Sciatic nerve (tissue), 2 donors: ENCODE results near the gene CACNG5. TPM values are rescaled to one million over a fixed set of nuclear protein-coding genes. Genes with fewer than 3 reads are reported as not detected.
"Not testable (repeated sequence)": the region's sequence is repeated elsewhere in the genome, so short reads cannot be mapped to it uniquely, and the experiment has no call there.

Experiments
- ATAC-seq: fragments of 200-7000 bp; cut with Tn5 transposase; one replicate; pipeline ENCODE4 v1.9.1; 2020; ENCODE audit warnings: mild to moderate bottlenecking, moderate library complexity
- DNase-seq: peaks from one replicate; pipeline ENCODE4 v3.0.0-alpha.2; 2020; ENCODE audit warnings: low spot score
- intact Hi-C: fragments of 100-400 bp; cut with DNase I; formaldehyde crosslinking; loops from one replicate; pipeline ENCODE4 v1.14.2; 2022
- total RNA-seq: library from RNA; stranded (reverse); fragmentation: NEBNext Ultra II Directional; extraction: Animal tissue kit (Norgen Biotek cat#: 25700); gene quantifications from one replicate; pipeline ENCODE4 v1.2.1, GENCODE V29; 2021
- donor health status: DM: no; HTN: no; CAD: no.
- donor health status: DM: no; HTN: no; CAD: no.

The CACNG5 gene
- total RNA-seq, 1 donor from 2014 or later, result not detected

DNA sequence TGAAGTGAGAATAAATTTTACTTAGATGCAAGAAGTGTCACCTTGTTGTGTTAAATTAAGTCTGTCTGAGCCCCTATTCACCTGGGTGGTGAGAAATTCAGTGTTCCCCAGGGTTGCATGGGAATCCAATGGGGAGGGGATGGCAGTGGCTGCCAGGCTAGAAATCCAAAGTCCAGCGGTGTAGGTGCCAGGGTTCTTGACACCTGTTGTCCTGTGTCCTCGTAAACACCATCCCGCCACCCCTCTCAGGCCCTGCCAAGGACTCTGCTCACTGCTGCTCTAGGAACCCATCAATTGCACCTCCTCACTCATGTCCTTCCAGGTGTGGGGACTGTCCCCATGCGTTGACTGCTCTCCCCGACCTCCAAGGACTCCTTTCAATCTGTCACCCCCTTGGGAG, 58.9 kb downstream of the CACNG5 start:
- no peak for ATAC-seq
- no peak for DNase-seq
- intact Hi-C loops, result no loop called here

DNA sequence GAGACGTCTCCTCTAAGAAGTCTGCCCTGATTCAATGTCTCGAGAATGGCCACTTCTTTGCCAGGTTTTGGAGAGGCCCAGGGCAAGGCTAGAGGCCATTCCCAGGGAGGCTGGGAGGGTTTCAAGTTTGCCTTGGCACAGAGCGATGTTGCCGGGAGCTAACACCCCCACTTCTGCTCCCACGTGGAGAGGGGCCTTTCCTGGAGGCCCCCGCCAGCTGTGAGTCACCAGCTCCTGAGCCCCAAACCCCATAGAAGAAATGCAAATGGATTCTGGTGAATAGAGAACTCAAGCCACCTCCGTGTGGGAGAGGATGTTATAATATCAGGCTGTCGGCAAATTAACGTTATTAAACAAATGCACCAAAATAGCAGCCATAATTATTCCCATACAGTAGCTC, 62.2 kb downstream of the CACNG5 start:
- intact Hi-C loops, result no loop called here
- DNase-seq, result no peak
- no peak for ATAC-seq

DNA sequence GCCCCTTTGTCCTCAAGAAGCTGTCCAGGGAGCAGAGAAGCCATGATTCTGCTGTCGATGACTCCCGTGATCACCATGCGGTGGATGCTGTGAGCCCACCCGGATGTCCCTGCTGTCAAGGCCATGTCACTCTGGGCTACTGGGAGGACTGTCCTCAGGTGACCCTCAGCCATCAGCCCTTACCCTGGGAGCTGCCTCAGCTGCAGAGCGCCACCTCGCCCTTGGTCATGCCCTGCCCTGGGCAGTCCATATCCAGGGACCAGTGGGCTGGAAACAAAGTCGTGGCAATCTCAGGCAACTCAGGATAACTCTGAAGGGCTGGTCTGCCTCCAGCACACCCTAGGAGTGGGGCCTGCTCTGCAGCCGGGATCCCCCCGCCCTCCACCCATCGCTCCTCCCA, 63.6 kb downstream of the CACNG5 start:
- DNase-seq, result no peak
- no peak for ATAC-seq
- intact Hi-C loops, result no loop called here

DNA sequence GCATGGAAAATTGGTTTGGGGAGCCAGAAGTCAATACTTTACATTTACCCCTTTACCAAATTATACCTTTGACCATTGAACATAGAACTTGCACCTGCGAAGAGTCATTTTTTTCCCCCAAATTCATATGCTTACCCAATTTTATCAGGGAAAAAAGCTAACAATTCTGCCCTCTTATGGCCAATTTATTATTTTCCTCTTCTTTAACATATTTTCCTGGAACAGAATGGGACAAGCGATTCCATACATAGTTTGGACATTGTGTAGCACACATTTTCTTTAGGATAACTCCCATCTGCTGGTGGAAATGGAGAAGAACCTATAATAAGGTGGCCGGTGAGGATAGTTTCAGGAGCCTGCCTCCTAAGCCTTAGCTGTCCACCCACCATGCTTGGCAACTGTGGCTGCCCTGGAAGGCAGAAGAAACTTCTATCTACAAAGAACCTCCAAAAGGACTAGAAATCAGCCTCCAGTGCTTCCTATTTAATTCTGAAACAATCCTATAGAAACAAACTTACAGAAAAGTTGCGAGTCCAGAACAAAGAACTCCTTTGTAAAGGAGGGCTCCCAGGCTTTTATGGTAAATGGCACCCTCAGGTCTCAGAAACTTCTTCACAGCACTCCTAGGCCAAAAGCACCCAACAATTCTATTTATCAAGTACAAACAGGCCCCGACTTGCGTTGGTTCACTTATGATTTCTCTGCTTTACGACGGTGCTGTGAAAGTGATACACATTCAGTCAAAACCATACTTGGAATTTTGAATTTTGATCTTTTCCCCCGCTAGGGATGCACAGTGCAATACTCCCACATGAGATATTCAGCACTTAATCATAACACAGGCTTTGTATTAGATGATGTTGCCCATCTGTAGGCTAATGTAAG, 65.5 kb downstream of the CACNG5 start:
- DNase-seq (no peak), ATAC-seq (no peak)
- intact Hi-C loops, result loop anchor here (10.0 kb wide), 1 partner anchor 186 kb away; no protein-coding TSS in a partner anchor

DNA sequence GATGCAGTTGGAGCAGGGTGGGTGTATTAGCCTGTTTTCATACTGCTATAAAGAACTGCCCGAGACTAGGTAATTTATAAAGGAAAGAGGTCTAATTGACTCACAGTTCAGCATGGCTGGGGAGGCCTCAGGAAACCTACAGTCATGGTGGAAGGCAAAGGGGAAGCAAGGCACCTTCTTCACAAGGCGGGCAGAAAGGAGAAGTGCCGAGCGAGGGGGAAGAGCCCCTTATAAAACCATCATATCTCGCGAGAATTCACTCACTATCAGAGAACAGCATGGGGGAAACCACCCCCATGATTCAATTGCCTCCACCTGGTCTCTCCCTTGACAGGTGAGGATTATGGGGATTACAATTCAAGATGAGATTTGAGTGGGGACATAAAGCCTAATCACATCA, 68.4 kb downstream of the CACNG5 start:
- ATAC-seq, DNase-seq: not testable (repeated sequence)
- intact Hi-C loops, result loop anchor here (10.0 kb wide), 1 partner anchor 188 kb away; no protein-coding TSS in a partner anchor

DNA sequence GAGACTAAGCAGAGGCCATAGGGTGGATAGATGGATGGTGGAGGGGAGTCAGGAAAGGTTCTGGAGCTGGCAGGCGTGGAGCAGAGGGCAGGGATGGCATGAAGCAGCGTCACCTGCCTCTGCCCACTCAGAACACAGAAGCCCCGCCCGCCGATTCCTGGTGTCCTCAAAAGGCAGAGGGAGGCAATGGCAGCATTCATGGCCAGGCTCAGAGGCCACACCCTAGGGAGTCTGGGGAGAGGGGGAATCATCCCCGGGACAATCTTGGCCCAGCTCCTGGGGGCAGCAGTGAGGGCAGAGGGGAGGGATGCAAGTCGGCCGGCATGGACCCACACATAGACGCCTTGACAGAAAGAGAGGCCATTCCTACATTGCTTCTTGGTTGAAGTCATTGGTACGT, 68.9 kb downstream of the CACNG5 start:
- ATAC-seq, result no peak
- intact Hi-C loops, result loop anchor here (10.0 kb wide), 1 partner anchor 189 kb away; no protein-coding TSS in a partner anchor
- no peak for DNase-seq

DNA sequence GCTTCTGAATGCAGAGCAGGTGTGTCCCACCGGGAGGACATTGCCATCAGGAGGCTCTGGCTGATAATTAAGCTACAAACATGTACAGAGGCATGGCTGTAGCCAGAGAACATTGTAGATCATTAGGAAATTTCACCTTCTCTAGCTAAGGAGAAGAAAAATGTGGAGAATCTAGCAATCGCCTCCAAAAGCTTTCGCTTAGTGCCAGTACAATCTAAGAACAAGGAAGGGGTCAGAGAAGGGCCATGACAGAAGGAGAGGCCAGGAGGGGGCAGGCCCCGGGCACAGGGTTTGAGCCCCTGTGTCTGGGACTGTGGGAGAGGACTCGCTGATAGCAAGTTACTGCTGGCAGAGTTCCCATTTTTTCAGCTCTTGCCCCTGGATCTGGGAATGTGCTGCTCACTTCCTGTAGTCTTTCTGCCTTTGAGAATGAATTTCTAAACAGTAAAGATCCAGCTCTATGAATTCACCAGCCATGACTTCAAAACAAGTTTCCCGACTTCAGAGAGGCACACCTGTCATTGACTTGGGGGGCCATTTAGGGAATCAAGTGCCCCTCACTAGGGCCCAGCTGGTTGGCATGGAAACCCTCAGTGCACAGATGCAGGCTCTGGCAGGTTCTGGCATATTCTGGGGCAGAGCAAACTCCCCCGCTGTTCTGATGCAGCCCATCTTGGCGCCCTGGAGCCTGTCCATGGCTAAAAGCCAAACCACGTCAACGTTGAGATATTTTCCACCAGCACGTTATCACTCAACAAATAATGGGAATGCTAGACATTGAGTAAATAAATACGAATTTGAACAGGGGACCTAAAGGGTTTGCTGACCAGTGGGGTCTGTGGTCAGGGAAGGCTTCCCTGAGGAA, 70.1 kb downstream of the CACNG5 start:
- DNase-seq (no peak), ATAC-seq (peak; percentile 51)

DNA sequence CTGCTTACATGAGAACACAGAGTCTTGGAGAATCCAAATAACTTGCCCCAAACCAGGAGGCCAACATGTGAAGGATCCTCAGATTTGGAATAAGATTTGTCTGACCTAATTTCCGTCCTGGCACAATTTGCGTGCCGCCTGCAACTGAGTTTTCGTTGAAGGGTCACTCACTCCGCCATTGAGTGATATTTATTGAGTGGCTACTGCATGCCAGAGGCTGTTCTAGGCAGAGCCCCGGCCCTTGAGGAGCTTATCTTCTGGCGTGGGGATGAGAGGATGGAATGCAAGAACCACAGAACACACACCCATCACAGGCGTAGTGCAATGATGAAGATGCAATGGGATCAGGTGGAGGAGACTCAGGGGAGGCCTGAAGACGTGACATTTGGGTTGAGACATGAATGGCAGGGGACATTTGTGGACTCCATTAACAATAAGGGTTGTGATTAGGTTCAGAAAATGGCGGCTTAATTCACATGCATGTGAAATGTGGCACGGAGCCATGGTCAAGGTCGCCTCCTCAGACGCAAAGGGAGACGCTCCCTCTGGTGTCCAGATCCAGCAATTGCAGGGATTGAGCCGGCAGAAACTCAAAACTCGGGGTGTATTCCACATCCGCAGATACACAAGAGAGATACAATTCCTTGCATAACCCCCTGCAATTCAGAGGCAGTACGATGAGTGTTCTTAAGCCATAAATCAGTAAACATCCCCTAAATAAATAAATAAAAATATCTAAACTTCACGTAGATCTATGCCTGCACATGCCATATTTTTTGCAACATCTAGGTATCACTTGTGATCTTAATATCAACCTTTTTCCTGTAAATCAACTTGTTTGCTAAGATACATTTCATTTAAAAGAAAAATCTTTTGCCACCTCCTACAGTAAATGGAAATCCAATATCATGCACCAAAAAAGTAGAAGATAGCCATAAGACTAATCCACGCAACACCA, 71.7 kb downstream of the CACNG5 start:
- DNase-seq, result peak; percentile 89
- ATAC-seq, result peak; percentile 44
- intact Hi-C loops, result loop anchor here (10.0 kb wide), 1 partner anchor 192 kb away; no protein-coding TSS in a partner anchor

More for the DNA sequence above, 70.1 kb downstream of the CACNG5 start:
- intact Hi-C loops, result loop anchor here (10.0 kb wide), 1 partner anchor 190 kb away; no protein-coding TSS in a partner anchor

DNA sequence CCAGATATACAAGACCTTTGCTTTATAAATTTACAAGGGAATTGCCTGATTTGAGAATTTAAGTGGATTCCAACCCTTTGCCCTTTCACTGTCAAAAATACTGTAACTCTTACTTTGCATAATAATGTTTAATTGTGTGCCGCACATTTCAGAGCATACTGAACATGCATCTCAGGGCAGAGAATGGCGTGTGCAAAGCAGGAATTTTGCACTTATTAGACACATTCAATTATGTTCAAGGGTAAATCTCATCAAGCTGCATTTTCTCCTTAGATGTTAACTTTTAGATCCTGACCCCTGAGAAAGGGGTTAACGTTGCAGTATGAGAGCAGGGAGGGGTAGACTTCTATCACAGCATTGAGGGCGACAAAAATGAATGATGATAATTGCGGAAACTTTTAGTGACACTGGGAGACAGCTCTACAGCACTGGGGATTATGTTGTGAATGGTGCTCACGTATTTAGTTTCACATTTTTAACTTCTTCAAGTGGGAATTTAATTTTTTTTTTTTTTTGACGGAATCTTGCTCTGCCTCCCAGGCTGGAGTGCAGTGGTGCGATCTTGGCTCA, 75.0 kb downstream of the CACNG5 start:
- no peak for DNase-seq
- ATAC-seq, result no peak
- intact Hi-C loops, result loop anchor here (10.0 kb wide), 1 partner anchor 195 kb away; no protein-coding TSS in a partner anchor

DNA sequence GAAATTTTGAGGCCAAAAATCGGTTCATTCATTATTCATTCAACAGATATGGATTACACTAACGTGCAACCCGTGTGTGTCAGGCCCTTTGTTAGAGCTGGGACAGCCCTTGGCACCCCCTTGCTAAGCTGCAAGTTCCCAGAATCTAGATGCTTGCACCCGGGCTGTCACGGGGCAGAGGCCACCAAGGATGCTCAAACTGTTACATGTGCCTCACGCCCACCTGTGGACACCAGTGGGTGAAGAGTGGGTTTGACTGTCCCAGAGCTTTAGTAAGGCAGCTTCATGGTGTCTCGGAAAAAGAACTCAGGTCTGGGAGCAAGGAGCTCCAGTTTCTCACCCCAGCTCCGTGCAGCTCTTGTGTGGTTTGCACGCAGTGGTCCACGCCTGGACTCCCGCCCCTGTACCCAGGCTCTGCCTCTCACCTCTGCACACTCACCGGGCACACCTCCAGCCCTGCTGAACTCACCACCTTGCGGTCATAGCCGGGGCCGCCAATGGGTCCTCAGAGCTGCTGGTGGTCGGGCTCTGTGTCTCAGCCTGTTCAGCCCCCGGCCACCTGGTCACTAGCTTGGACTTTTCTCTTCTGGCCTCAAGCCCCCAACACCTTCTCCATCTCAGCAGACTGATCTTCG, 75.9 kb downstream of the CACNG5 start:
- intact Hi-C loops, result no loop called here
- ATAC-seq (no peak), DNase-seq (no peak)

DNA sequence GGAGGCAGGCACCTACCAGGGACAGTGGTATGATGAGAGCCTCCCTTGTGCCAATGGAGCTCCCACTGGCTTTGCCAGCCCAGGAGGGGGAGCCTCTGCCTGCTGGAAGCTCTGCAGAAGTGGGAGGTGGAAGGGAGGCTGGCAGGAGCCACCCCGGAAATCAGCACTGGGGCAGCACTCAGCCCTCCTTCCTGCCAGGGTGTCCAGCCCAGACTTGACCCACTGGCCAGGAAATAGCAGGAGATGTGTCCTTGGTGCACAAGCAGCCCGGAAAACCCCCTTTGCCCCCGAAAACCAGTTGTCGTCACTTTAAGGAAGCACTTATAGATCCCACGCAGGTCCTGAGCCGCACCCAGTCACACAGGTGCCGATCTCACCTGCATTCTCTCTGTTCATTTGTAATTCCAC, 80.3 kb downstream of the CACNG5 start:
- ATAC-seq (no peak), DNase-seq (no peak)
- intact Hi-C loops, result no loop called here

DNA sequence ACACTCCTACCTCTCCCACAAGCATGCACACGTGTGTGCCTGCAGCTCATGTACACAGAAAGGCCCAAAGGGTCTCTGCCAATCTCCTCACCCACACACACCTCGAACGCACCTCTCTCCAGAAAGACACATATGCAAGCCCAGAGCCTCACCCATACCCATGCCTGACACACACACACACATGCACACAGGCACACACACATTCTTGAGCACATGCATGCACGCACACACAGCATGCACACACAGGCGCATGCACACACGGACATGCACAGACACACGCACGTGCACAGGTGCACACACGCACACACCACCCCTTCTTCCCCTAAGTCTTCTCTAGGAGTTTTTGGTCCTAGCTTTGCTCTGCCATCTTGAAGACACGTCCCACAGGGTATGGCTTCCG, 80.9 kb downstream of the CACNG5 start:
- intact Hi-C loops, result no loop called here
- no peak for ATAC-seq

DNA sequence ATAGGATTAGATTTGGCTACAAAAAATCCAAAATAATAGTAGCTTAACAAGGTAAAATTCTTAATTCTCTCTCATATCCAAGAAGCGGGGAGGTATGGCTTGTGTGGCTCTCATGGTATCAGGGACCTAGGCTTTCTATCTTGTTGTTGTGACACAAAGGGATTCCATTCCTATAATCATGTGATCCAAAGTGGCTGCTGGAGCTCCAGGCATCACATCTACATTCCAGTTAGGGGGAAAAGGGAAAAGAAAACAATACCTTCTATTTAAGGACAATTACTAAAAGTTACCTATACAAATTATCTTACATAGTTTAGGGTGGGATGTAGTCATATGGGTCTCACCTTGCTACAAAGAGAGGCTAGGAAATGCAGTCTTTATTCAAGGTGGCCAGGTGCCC, 82.0 kb downstream of the CACNG5 start:
- intact Hi-C loops, result no loop called here
- no peak for ATAC-seq

More for the DNA sequence above, 80.9 kb downstream of the CACNG5 start:
- DNase-seq, result no peak

DNA sequence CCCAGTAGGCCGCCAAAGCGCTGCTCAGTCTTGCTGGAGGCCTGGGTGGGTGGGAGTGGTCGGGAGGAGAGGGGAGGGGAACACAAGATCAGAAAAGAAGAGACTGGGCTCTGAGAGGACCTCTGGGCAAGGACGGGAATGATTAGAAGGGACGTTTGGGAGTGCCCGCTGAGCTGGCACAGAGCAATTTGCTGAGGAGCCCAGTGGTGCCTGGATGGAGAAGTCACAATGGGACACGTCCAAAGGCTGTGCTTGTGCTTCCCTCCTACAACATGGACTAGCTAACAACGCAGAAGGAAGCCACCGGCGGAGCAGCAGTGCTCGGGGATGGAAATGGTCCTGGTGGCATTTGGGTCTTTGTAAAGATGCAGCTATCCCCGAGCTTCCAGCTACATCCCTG, 84.0 kb downstream of the CACNG5 start:
- ATAC-seq (no peak), DNase-seq (no peak)

More for the DNA sequence above, 82.0 kb downstream of the CACNG5 start:
- DNase-seq, result no peak

DNA sequence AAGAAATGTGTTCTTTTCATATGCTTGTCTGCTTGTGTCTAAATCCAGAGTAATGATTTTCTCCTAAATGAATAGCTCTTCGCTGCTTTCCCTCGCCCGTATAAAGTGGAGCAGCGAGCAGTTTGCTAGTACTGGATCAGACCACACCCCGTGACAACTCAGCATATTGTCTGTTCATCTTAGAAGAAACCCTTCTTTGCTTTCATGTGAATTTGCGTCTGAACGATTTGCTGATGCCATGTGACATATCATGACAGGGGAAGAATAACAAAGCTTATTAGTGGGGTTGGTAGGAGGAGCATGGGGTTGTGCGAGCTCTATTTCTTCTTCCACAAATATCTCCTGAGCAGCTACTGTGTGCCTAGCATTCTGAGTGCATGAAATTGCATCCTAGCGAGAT, 85.5 kb downstream of the CACNG5 start:
- DNase-seq (no peak), ATAC-seq (no peak)
- intact Hi-C loops, result no loop called here

More for the DNA sequence above, 84.0 kb downstream of the CACNG5 start:
- intact Hi-C loops, result no loop called here

DNA sequence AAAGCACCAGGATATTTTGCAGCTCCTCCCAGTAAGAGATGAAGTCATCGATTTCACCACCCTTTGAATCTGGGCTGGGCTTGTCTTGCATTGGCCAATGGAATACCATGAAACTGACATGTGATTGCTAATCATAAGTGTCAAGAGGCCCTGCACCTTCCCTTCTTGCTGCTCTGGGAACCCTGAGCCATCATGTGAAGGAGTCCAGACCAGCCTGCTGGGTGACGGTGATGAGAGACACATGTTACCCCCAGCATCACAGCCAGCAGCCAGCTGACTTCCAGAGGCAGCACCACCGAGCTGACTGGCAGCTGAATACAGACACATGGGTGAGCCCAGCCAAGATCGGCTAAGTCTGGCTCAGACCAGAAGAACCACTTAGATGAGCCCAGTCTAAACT, 86.0 kb downstream of the CACNG5 start:
- DNase-seq (no peak), ATAC-seq (no peak)
- intact Hi-C loops, result no loop called here

DNA sequence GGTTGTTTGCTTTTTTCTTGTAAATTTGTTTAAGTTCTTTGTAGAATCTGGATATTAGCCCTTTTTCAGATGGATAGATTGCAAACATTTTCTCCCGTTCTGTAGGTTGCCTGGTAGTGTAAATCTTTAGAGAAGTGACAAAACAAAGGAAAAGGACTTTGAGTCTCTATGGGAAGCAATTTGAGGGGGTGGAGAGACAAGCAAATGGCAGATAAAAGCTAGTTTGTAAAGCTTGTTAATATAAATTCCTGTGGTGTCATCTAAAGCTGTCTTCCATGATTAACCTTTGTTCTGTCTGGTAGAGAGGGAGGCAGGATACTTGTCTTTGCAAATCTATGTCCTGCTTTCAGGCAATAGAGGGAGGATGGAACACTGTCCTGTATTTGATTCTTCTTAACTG, 89.0 kb downstream of the CACNG5 start:
- intact Hi-C loops, result no loop called here

More for the DNA sequence above, 89.0 kb downstream of the CACNG5 start:
- DNase-seq (no peak), ATAC-seq (no peak)
